Mesothelial cell of epicardium (in vitro differentiated cells): ENCODE results near the gene SNRPD2. TPM values are rescaled to one million over a fixed set of nuclear protein-coding genes. Genes with fewer than 3 reads are reported as not detected.

ENCODE experiments used
- DNase-seq, 2 experiments: peaks; one replicate each; pipeline ENCODE4 v3.0.0; 2021; ENCODE audit warnings: low spot score in 2 of 2; ENCODE audit not compliant: unreplicated experiment in 2 of 2
- H3K27ac Mint-ChIP-seq: 2 replicates; pipeline ENCODE4 v1.8.0; 2021; ENCODE audit warnings: mixed read lengths
- H3K27me3 Mint-ChIP-seq: 2 replicates; pipeline ENCODE4 v1.8.0; 2021; ENCODE audit warnings: low read depth, mixed read lengths
- H3K36me3 Mint-ChIP-seq: 2 replicates; pipeline ENCODE4 v1.8.0; 2021; ENCODE audit warnings: mixed read lengths
- H3K4me1 Mint-ChIP-seq: 2 replicates; pipeline ENCODE4 v1.8.0; 2021; ENCODE audit warnings: mixed read lengths
- H3K4me3 Mint-ChIP-seq: 2 replicates; pipeline ENCODE4 v1.8.0; 2021; ENCODE audit warnings: mild to moderate bottlenecking, moderate library complexity, mixed read lengths
- H3K9me3 Mint-ChIP-seq: 2 replicates; pipeline ENCODE4 v1.8.0; 2021; ENCODE audit warnings: mixed read lengths
- total RNA-seq: library from RNA; stranded (reverse); gene quantifications from 3 replicates; pipeline ENCODE4 v1.2.1, GENCODE V29; 2021
- TF ChIP-seq, protein P1 (sequence below): fragments of 200-600 bp; sonication (generic); IDR thresholded peaks from one replicate; pipeline ENCODE4 v1.5.0; 2021; ENCODE audit warnings: antibody characterized with exemption; ENCODE audit not compliant: unreplicated experiment

Gene SNRPD2
- total RNA-seq, 1 donor from 2014 or later = 440 TPM

- Mint-ChIP-seq H3K27ac (no peak overlapping the region), H3K4me1 (no peaks in the 10 kb centered on the region), H3K36me3 (peaks cover 22% of the 10 kb centered on the region), H3K4me3 (no peak overlapping the region), H3K27me3 (no peaks in the 10 kb centered on the region), H3K9me3 (no peaks in the 10 kb centered on the region)
- TF ChIP-seq, protein P1, sequence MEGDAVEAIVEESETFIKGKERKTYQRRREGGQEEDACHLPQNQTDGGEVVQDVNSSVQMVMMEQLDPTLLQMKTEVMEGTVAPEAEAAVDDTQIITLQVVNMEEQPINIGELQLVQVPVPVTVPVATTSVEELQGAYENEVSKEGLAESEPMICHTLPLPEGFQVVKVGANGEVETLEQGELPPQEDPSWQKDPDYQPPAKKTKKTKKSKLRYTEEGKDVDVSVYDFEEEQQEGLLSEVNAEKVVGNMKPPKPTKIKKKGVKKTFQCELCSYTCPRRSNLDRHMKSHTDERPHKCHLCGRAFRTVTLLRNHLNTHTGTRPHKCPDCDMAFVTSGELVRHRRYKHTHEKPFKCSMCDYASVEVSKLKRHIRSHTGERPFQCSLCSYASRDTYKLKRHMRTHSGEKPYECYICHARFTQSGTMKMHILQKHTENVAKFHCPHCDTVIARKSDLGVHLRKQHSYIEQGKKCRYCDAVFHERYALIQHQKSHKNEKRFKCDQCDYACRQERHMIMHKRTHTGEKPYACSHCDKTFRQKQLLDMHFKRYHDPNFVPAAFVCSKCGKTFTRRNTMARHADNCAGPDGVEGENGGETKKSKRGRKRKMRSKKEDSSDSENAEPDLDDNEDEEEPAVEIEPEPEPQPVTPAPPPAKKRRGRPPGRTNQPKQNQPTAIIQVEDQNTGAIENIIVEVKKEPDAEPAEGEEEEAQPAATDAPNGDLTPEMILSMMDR = no peak
- DNase-seq = no peak
Observed at GRCh38 chr19:45705710-45706415, 14.1 kb upstream of the SNRPD2 start.

DNA sequence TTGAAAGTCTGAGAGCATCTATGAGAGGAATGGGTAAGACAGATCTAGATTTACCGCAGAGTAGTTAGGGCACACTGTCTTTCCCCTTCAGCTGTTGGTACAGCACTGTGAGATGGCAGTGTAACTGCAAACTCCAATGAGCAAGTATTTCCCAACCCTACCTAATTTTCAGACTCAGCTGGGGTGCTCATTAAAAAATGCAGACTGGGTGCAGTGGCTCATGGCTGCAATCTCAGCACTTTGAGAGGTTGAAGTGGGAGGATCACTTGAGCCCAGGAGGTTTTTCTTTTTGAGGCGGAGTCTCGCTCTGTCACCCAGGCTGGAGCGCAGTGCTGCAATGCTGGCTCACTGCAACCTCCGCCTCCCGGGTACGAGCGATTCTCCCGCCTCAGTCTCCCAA is 13.4 kb upstream of the SNRPD2 start:
- TF ChIP-seq, protein P1 = no peak
- no peak overlapping the region for H3K4me3 Mint-ChIP-seq
- no peak overlapping the region for H3K27ac Mint-ChIP-seq

DNA sequence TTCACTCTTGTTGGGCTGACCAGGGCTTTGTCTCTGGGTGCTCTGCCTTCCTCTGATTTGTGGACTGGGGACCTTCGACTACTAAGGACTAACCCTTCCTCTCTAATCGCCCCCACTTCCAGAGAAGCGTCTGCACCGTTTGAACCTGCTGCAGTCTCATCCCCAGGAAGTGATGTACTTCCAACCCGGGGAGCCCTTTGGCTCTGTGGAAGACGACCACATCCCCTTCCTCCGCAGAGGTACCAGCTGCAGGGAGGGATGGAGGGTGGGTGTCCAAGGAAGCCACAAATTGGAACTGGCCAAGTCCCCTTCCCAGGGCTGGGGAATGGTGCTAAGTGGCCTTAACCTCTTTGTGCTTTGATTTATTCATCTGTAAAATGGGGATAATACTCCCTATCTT is 9.9 kb upstream of the SNRPD2 start:
- H3K4me1 Mint-ChIP-seq = no peaks in the 10 kb centered on the region
- TF ChIP-seq, protein P1 = no peak
- H3K9me3 Mint-ChIP-seq = no peaks in the 10 kb centered on the region
- H3K27ac Mint-ChIP-seq = no peak overlapping the region
- peaks cover 16% of the 10 kb centered on the region for H3K36me3 Mint-ChIP-seq
- no peak overlapping the region for H3K4me3 Mint-ChIP-seq
- H3K27me3 Mint-ChIP-seq = no peaks in the 10 kb centered on the region
- no peak for DNase-seq

More for the DNA sequence above, 13.4 kb upstream of the SNRPD2 start:
- DNase-seq = no peak
- Mint-ChIP-seq H3K36me3 (peaks cover 19% of the 10 kb centered on the region), H3K27me3 (no peaks in the 10 kb centered on the region), H3K4me1 (no peaks in the 10 kb centered on the region), H3K9me3 (no peaks in the 10 kb centered on the region)

DNA sequence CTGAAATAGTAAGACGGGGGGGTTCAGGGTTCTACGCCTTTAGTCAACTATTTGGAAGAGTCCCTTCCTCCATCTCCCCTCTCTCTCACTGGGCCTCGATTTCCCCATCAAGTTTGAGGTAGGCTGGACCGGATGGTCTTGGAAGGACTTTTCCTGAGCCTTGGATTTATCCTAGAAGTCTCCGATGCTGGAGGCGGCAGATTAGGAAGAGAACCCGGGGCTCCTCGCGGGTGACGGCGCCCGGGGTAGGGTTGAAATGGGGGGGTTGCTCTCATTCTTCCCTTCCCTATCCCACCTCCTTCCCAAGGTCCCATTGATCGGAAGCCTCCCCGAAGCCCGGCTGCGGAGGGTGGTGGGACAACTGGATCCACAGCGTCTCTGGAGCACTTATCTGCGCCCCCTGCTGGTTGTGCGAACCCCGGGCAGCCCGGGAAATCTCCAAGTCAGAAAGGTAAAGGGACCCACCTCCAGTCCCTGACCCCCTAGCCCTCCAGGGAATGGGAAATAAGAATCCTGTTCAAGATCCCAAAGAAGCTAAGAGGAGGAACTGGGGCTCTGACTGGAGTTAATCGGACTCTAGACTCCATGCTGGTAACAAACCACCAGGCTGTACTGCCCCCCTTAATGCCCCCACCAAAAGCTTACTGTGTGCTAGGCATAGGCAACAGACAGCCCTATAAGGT is 1.5 kb upstream of the SNRPD2 start:
- Mint-ChIP-seq H3K36me3 (peaks cover 14% of the 10 kb centered on the region), H3K4me3 (peak overlapping the region; percentile 92), H3K9me3 (no peaks in the 10 kb centered on the region), H3K27ac (peak overlapping the region; percentile 99), H3K27me3 (no peaks in the 10 kb centered on the region), H3K4me1 (peaks cover 11% of the 10 kb centered on the region)
- TF ChIP-seq, protein P1 = peak; percentile 84
- peak; percentile 67 to 90 for DNase-seq

GRCh38 chr19:45692187-45693105 is 693 bp upstream of the SNRPD2 start, which contains the start of gene QPCTL:
QPCTL (plus strand) TSS chr19:45692666; CDS start chr19:45692704, 38 bp downstream.
- TF ChIP-seq, protein P1 = no peak
- DNase-seq = peak; percentile 88 to 92
- Mint-ChIP-seq H3K27me3 (no peaks in the 10 kb centered on the region), H3K27ac (peak within 1 kb of the TSS; percentile 99), H3K9me3 (no peaks in the 10 kb centered on the region), H3K36me3 (peaks cover 16% of the 10 kb centered on the region), H3K4me1 (peaks cover 11% of the 10 kb centered on the region), H3K4me3 (peak within 1 kb of the TSS; percentile 92)
